NCI-H2227 (cell line): Measurements from ENCODE around the gene TRAIP.
"Not testable (repeated sequence)": the region's sequence is repeated elsewhere in the genome, so short reads cannot be mapped to it uniquely, and the experiment has no call there.

Experiments used
- DNase-seq: peaks from one replicate; lab custom pipeline; 2025; ENCODE audit not compliant: unreplicated experiment; lab: John Stamatoyannopoulos, UW

The TRAIP gene

DNA sequence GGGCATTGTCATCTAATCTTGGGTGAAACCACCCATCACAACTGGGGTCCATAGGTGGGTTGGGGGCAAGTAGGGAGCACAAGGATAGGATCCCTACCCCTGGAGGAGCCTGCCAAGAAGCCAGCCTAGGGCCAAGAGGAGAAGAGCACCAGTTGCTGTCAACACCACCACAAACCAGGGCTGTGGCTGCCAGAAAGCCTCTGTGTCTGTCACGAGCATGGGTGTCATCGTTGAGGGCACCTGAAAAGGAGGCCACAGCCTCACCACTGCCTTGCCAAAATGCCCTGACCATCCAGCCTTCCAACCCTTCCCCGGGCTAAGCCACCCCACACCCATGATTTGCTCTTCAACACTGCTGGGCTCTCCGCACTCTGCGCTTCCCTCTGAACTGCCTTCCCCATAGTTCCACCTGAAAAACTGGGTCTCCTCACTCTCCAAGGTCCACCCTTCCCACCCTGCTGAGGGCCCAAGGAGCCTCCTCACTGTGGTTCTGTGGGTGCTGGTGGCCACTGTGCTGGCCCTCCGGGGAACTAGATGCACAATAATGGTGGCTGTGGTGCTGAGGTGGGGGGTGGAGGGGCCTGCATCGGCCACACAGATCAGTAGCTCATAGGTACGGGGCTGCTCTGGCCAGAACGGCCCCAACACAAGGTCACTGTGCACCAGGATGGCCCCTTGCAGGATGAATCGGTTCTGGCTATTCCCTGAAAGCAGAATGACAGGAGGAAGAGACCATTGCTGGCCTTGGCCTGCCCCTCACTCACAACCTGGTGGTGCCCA, 63.8 kb downstream of the TRAIP start:
- DNase-seq = no peak

DNA sequence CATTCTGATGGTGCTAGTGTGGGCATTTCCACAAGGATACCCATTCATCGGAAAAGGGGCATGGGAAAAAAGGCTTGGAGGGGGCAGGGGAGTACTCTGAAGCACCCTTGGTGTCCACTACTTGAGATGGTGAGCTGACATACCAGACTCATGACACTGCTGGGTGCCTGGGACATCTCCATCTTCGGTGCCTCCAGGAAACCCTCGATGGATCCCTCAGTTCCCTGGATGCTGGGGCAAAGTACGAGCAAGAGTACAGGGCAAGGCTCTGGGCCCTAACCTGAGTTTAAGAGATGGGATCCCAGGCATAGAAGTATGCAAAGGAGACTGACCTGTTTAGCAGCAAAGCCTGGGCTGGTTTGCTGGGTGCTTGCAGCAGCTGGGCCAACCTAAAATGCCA, 64.8 kb downstream of the TRAIP start:
- no peak for DNase-seq

DNA sequence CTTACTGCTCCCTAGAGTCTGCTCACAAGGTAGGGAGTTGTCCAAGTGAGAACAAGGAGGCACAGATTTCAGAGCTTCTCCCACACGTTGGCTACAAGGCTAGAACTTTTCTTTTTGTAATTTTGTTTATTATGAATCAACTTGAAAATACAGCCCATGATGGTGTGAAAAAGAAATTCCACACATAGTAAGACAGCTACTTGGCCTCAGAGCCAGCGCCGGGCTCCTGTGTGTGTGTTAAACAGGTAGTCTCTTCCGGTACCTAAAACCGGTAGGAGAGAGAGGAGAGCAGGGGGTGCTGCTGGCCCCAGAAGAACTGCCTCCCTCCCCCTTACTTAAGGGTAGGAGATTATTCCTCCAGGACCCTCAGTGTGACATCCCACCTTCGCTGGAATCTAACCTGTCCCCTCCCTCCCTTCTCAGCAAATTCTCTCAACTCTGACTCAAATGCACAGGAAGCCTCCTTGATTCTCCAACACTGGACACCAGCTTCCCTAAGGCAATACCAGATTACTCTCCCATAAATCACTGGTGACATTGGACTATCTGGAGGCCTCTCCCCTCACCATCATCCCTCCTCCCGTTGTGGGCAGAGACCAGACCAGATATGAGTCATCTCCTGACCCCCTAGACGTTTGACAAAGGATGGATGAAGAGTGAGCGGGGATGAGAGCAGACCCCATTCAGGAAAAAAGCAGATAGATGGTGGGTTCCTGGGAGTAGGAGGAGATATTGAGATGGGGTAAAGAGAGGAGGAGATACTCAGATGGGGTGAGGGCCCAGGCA, 65.5 kb downstream of the TRAIP start:
- DNase-seq = no peak

DNA sequence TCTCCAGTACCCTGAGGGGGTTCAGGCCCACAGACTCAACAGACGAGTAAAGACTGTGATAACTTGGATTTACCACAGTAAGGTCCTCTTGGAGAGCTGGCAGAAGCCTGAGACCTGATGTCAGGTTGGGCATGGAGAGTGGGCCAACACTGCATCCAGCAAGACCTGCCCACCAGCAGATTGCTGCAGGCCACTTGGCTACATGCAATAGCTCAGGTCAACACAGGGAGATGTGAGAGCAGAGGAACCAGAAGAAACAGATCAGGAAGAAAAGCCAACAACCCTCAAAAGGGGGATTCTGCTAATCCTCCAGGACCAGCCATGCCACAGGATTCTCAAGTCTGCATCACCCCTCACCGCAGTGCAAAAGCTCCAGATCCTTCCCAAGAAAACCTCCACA, 68.3 kb downstream of the TRAIP start:
- no peak for DNase-seq

DNA sequence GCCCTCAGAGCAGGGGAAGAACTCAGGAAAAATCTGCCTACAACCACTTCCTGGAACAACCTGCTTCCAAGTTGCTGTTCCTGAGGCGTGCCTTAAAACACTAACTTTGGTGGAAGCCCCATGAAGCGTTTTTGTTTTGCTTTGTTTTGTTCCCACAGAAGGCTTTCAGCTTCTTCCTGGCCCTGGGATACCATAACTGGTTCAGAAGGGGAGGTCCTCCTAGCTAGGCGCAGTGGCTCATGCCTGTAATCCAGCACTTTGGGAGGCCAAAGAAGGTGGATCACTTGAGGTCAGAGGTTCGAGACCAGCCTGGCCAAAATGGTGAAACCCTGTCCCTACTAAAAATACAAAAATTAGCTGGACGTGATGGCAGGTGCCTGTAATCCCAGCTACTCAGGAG, 68.8 kb downstream of the TRAIP start:
- no peak for DNase-seq

DNA sequence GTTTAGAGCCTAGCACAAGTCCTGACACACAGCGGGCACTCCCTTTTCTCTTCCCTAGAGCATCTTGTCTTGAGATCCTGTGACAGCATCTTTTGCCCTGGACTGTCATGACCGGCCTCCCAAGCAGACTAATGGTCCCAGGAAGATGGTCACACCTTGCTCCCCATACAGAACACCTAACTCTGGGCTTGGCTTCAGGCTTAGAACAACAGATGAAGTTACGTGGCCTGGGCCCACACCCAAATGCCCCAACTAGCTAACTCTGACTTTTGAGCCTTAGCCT, 69.2 kb downstream of the TRAIP start:
- DNase-seq = no peak

DNA sequence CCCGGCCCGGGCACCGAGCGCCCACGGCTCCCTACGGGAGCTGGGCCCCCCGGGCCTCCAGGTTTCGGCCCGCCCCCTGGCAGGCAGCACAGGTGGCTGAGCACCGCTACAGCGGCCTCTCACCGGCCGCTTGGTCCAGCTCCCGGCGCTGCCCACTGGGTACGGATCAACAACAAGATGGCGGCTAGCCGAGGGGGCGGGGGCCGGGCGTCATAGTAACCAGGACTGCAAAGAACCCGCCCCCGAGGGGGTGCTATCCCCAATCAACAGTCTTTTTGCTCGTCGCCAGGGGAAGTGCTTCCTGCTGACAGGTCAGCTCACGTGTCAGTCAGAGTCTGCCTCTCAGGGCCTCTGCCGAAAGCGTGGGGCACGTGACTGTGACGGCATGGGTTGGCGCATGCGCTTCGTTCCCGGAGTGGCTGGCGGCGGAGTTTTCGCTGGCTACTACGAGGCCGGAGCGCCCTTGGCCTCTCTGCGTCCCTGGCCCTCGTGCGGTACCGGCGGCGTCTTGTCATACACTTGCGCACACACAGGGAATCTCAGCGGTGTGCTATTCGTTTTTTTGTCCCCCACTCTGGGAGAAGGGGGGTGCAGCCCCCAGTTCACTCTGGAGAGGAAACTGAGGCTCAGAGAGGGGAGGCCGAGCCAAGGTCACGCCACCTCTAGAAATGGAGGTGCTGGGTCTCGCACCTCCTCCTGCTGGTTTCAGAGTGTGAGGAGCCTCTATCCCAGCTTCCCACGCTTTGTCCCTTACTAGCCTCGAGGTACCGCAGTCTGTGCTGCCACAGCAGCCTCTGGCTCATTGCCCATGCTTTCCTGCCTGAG, 69.8 kb downstream of the TRAIP start, which contains the start of gene IP6K1:
Gene IP6K1 (minus strand): TSS at position 186 of the 825 bp plus-strand sequence. CDS start 38,502 bp downstream, outside the sequence.
- DNase-seq = peak; percentile 98

DNA sequence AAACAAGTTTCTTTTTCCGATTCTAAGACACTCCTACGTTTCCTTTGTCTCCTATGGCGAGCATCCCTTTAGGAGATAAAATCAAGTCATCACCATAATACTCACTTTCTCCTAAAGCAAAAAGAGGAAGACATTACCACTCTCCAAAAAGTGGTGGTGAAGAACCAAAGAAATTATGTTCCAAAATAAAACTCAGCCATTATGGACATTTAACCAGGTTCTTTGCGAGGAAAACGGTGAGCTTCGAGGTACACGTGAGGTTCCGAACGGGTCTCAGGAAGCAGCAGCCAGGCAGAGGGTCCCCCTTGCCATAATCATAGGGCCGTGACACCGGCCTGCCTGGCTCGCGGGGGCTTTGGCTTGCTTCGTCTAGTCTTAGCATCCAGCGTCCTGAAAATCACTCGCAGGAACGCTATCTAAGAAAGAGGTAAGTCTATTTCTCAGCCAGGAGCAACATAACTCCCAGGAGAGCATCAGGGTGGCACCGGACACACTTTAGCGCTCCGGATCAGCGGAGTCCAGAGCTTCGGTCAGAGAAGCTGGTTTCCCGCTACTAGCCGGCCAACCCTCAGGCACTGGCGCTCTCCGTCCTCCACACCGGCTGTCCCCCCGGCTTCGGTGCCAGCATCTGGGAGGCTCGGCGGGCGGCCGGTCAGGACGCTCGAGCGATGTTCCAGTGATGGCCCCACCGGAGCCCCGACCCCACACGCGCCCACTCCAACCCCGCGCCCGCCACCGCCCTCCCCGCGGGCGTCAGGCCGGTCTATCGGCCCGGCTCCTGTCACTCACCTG, 70.6 kb downstream of the TRAIP start:
- DNase-seq = peak; percentile 25

DNA sequence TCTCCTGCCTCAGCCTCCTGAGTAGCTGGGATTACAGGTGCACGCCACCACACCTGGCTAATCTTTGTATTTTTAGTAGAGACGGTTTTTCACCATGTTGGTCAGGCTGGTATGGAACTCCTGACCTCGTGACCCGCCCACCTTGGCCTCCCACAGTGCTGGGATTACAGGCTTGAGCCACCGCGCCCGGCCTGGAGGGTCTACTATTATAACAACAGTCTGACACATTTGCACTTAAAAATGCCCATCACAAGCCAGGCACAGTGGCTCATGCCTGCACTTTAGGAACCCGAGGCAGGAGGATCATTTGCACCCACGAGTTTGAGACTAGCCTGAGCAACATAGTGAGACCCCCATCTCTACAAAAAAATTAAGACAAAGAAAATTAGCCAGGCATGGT, 74.1 kb downstream of the TRAIP start:
- not testable (repeated sequence) for DNase-seq

DNA sequence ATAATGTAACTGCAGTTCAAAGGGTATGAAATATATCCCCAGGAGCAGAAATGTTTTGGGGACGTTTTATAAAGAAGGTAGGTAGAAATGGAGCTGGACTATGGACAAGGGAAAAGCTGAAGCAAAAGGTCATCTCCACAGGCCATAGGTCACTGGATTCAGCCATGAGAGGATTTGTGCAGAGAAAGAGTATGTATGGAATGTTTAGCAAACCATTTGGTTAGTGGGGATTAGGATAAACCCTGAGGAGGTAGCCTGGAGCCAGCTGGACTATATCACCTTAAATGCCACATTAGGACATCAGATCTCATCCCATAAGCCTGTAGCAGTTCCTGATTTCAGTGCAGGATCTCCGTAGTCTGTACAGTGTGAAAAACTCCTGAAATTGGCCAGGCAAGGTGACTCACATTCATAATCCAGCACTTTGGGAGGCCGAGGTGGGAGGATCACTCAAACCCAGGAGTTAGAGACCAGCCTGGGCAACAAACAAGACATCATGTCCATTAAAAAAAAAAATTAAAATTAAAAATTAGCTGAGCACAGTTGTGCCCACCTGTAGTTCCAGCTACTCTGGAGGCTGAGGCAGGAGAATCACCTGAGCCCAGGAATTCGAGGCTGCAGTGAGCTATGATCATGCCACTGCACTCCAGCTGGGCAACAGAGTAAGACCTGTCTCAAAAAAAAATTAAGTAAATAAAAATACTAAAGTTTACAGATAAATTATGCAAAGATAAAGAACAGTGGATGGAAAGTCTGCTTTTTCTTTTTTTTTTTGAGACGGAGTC, 74.8 kb downstream of the TRAIP start:
- DNase-seq = no peak

DNA sequence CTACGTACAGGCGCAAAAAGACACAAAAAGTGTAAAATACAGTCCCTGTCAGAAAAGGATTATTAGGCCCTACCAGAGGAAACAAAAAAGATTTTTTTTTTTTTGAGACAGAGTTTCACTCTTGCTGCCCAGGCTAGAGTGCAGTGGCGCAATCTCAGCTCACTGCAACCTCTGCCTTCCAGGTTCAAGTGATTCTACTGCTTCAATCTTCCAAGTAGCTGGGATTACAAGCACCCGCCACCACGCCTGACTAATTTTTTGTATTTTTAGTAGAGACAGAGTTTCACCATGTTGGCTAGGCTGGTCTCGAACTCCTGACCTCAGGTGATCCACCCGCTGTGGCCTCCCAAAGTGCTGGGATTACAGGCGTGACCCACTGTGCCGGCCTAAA, 75.4 kb downstream of the TRAIP start:
- not testable (repeated sequence) for DNase-seq

DNA sequence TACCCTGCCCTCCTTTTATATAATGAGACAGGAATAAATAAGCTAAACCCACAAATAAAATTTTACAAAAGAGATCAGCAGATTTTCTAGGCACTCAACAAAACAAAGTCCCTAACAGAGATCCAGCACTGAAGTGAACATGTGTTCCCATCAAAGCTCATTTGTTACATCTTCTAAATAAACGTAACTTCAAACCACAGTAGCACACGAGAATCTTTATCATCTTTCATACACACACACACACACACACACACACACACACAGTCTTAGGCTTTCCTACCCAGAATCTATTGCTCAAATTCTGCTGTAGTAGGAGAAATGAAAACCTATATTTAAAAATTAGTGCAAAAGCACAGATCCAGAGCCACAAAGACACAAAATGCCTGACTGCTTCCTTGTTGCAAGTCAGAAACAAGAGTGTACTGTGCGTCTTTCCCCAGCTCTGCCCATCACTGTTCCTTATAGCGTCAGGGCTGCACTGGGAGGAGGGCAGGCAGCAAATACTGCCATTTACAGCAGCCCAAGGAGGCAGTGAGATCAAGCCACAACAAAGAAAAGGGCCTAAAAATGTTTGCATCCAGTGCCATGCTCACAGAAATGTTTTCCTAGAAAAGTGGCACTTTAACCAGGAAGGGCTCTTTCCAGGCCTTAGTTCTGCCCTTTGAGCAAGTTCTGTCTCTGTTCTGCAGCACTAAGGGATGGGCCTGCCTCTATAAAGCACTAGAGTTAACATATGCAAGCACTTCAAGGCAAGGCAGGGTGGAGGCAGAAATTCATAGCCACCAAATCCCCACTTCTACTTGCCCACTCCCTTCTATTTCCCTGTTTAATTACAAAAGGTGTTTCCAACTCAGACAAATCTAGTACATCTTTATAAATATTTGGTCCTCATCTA, 76.0 kb downstream of the TRAIP start:
- no peak for DNase-seq

DNA sequence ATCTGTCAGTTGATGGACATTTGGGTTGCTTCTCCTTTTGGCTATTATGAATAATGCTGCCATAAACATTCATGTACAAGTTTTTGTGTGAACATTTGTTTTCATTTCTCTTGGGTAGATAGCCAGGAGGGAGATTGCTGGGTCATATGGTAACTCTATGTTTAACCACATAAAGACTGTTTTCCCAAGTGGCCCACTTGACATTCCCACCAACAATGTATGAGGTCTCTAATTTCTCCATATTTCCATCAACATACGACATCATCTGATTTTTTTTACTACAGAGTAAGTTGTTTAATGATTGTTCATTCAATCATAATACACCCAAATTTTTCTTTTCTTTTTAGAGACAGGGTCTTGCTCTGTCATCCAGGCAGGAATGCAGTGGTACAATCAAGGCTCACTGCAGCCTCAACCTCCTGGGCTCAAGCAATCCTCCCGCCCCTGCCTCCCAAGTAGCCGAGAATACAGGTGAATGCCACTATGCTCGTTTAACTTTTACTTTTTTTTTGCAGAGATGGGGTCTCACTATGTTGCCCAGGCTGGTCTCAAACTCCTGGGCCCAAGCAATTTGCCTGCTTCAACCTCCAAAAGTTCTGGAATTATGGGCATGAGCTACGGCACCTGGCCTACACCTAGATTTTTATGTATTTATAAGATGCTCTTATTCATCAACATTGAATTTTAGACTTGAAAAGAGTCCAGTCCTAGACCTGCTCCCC, 76.8 kb downstream of the TRAIP start:
- DNase-seq = no peak
